WTC11 (cell line): ENCODE data around the gene TSPAN4. TPM values are rescaled to one million over a fixed set of nuclear protein-coding genes. Genes with fewer than 3 reads are reported as not detected.
A peak's percentile ranks its signal among the peaks of the same experiment; 100 is the strongest.

ENCODE experiments used
- CREB1 ChIP-seq: sonication (generic); formaldehyde crosslinking; IDR thresholded peaks from 2 replicates; pipeline ENCODE4 v1.8.0; 2023; ENCODE audit warnings: mild to moderate bottlenecking, missing genetic modification reagents
- EMX1 ChIP-seq: fragments of 250-450 bp; sonication (Bioruptor Pico); IDR thresholded peaks from 2 replicates; pipeline ENCODE4 v1.8.0; 2021; ENCODE audit warnings: mild to moderate bottlenecking
- NFE2L1 ChIP-seq: sonication (generic); formaldehyde crosslinking; IDR thresholded peaks from 2 replicates; pipeline ENCODE4 v1.8.1; 2023; ENCODE audit warnings: missing genetic modification reagents
- NFYB ChIP-seq: sonication (generic); formaldehyde crosslinking; conservative IDR thresholded peaks from 2 replicates; pipeline ENCODE4 v1.8.0; 2022; ENCODE audit warnings: low read depth, missing genetic modification reagents
- SMAD3 ChIP-seq: sonication (generic); formaldehyde crosslinking; IDR thresholded peaks from 2 replicates; pipeline ENCODE4 v1.8.0; 2022; ENCODE audit warnings: missing genetic modification reagents, mild to moderate bottlenecking, borderline replicate concordance
- SP1 ChIP-seq: sonication (generic); formaldehyde crosslinking; conservative IDR thresholded peaks from 2 replicates; pipeline ENCODE4 v1.8.1; 2022; ENCODE audit warnings: missing genetic modification reagents
- ZBTB21 ChIP-seq: sonication (generic); formaldehyde crosslinking; IDR thresholded peaks from 2 replicates; pipeline ENCODE4 v1.8.1; 2023; ENCODE audit warnings: mild to moderate bottlenecking, missing genetic modification reagents, borderline replicate concordance
- ZNF232 ChIP-seq: sonication (generic); formaldehyde crosslinking; IDR thresholded peaks from 2 replicates; pipeline ENCODE4 v1.8.0; 2022; ENCODE audit warnings: mild to moderate bottlenecking, missing genetic modification reagents
- ZNF671 ChIP-seq: fragments of 250-450 bp; sonication (Bioruptor Pico); IDR thresholded peaks from 2 replicates; pipeline ENCODE4 v1.8.0; 2021; ENCODE audit warnings: mild to moderate bottlenecking
- total RNA-seq: library from RNA; stranded (reverse); gene quantifications from 3 replicates; pipeline ENCODE4 v1.2.3, GENCODE V29; 2021
- TF ChIP-seq, protein P1 (sequence below): sonication (generic); formaldehyde crosslinking; IDR thresholded peaks from 2 replicates; pipeline ENCODE4 v1.8.0; 2022; ENCODE audit warnings: missing genetic modification reagents
- TF ChIP-seq, protein P2 (sequence below): sonication (generic); formaldehyde crosslinking; IDR thresholded peaks from 2 replicates; pipeline ENCODE4 v1.8.0; 2023; ENCODE audit warnings: missing genetic modification reagents, mild to moderate bottlenecking, borderline replicate concordance
- TF ChIP-seq, protein P3 (sequence below): fragments of 250-450 bp; sonication (Bioruptor Pico); IDR thresholded peaks from 2 replicates; pipeline ENCODE4 v1.9.0; 2021; ENCODE audit warnings: mild to moderate bottlenecking
- TF ChIP-seq, protein P4 (sequence below): sonication (generic); formaldehyde crosslinking; IDR thresholded peaks from 2 replicates; pipeline ENCODE4 v1.8.1; 2023; ENCODE audit warnings: mild to moderate bottlenecking, moderate library complexity, missing genetic modification reagents
- TF ChIP-seq, protein P5 (sequence below): sonication (generic); formaldehyde crosslinking; conservative IDR thresholded peaks from 2 replicates; pipeline ENCODE4 v1.8.1; 2023; ENCODE audit warnings: mild to moderate bottlenecking, low read depth, missing genetic modification reagents, moderate library complexity
- TF ChIP-seq, protein P6 (sequence below): fragments of 250-450 bp; sonication (Bioruptor Pico); IDR thresholded peaks from 2 replicates; pipeline ENCODE4 v1.9.0; 2021; ENCODE audit warnings: mild to moderate bottlenecking, borderline replicate concordance
- TF ChIP-seq, protein P7 (sequence below): sonication (generic); formaldehyde crosslinking; IDR thresholded peaks from 2 replicates; pipeline ENCODE4 v1.8.1; 2023; ENCODE audit warnings: mild to moderate bottlenecking, missing genetic modification reagents, moderate library complexity

The TSPAN4 gene
- total RNA-seq, 1 experiment from 2014 or later: 94.3 TPM

DNA sequence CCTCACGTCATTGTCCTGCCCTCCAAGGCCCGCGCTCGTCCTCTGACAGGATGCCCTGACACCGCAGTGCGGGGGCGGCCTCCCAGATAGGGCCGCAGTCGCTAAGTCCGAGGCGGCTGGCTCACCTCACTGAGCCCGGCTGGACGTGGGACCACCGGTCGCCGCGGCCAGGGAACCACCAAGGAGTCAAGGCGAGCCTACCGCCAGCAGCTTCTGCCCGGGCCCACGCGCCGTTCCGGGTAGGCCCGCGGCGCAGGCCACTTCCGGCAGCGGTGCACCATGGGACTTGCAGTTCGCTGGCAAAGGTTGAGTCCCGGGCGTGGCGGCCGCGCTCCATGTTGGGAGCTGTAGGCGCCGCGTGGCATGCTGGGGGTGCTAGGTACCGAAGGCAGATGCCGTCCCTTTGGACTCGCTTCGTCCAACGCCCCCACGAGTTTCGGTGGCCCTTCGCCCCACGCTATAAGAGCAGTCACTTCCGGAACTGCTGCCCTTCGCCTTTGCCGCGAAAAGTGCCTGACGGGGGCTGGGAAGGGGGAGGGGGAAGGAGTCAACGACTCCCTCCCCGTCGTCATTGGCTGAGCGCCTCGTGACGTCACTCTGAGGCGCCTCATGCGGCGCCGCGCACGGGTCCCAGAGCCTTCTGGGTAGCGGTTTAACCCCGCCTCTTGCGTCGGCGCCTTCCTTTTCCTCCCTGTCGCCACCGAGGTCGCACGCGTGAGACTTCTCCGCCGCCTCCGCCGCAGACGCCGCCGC is 33.2 kb upstream of the TSPAN4 start, which contains the start of gene RPLP2 (continued):
- TF ChIP-seq, protein P1, sequence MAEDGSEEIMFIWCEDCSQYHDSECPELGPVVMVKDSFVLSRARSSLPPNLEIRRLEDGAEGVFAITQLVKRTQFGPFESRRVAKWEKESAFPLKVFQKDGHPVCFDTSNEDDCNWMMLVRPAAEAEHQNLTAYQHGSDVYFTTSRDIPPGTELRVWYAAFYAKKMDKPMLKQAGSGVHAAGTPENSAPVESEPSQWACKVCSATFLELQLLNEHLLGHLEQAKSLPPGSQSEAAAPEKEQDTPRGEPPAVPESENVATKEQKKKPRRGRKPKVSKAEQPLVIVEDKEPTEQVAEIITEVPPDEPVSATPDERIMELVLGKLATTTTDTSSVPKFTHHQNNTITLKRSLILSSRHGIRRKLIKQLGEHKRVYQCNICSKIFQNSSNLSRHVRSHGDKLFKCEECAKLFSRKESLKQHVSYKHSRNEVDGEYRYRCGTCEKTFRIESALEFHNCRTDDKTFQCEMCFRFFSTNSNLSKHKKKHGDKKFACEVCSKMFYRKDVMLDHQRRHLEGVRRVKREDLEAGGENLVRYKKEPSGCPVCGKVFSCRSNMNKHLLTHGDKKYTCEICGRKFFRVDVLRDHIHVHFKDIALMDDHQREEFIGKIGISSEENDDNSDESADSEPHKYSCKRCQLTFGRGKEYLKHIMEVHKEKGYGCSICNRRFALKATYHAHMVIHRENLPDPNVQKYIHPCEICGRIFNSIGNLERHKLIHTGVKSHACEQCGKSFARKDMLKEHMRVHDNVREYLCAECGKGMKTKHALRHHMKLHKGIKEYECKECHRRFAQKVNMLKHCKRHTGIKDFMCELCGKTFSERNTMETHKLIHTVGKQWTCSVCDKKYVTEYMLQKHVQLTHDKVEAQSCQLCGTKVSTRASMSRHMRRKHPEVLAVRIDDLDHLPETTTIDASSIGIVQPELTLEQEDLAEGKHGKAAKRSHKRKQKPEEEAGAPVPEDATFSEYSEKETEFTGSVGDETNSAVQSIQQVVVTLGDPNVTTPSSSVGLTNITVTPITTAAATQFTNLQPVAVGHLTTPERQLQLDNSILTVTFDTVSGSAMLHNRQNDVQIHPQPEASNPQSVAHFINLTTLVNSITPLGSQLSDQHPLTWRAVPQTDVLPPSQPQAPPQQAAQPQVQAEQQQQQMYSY (CRISPR knock-in tag): no peak
- TF ChIP-seq, protein P2, sequence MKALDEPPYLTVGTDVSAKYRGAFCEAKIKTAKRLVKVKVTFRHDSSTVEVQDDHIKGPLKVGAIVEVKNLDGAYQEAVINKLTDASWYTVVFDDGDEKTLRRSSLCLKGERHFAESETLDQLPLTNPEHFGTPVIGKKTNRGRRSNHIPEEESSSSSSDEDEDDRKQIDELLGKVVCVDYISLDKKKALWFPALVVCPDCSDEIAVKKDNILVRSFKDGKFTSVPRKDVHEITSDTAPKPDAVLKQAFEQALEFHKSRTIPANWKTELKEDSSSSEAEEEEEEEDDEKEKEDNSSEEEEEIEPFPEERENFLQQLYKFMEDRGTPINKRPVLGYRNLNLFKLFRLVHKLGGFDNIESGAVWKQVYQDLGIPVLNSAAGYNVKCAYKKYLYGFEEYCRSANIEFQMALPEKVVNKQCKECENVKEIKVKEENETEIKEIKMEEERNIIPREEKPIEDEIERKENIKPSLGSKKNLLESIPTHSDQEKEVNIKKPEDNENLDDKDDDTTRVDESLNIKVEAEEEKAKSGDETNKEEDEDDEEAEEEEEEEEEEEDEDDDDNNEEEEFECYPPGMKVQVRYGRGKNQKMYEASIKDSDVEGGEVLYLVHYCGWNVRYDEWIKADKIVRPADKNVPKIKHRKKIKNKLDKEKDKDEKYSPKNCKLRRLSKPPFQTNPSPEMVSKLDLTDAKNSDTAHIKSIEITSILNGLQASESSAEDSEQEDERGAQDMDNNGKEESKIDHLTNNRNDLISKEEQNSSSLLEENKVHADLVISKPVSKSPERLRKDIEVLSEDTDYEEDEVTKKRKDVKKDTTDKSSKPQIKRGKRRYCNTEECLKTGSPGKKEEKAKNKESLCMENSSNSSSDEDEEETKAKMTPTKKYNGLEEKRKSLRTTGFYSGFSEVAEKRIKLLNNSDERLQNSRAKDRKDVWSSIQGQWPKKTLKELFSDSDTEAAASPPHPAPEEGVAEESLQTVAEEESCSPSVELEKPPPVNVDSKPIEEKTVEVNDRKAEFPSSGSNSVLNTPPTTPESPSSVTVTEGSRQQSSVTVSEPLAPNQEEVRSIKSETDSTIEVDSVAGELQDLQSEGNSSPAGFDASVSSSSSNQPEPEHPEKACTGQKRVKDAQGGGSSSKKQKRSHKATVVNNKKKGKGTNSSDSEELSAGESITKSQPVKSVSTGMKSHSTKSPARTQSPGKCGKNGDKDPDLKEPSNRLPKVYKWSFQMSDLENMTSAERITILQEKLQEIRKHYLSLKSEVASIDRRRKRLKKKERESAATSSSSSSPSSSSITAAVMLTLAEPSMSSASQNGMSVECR (CRISPR knock-in tag): peak; percentile 91
- TF ChIP-seq, protein P3, sequence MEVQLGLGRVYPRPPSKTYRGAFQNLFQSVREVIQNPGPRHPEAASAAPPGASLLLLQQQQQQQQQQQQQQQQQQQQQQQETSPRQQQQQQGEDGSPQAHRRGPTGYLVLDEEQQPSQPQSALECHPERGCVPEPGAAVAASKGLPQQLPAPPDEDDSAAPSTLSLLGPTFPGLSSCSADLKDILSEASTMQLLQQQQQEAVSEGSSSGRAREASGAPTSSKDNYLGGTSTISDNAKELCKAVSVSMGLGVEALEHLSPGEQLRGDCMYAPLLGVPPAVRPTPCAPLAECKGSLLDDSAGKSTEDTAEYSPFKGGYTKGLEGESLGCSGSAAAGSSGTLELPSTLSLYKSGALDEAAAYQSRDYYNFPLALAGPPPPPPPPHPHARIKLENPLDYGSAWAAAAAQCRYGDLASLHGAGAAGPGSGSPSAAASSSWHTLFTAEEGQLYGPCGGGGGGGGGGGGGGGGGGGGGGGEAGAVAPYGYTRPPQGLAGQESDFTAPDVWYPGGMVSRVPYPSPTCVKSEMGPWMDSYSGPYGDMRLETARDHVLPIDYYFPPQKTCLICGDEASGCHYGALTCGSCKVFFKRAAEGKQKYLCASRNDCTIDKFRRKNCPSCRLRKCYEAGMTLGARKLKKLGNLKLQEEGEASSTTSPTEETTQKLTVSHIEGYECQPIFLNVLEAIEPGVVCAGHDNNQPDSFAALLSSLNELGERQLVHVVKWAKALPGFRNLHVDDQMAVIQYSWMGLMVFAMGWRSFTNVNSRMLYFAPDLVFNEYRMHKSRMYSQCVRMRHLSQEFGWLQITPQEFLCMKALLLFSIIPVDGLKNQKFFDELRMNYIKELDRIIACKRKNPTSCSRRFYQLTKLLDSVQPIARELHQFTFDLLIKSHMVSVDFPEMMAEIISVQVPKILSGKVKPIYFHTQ (CRISPR knock-in tag): no peak
- TF ChIP-seq ZNF232 (CRISPR knock-in tag) (peak; percentile 17; the same call in 1 of the 2 replicates), SP1 (peak; percentile 95), NFYB (CRISPR knock-in tag) (peak; percentile 92), ZNF671 (no peak), NFE2L1 (CRISPR knock-in tag) (peak; percentile 31; the same call in 1 of the 2 replicates), EMX1 (no peak), CREB1 (CRISPR knock-in tag) (peak; percentile 57), SMAD3 (CRISPR knock-in tag) (no peak; the same call in 1 of the 2 replicates), ZBTB21 (no peak; the same call in 1 of the 2 replicates)
- TF ChIP-seq, protein P4, sequence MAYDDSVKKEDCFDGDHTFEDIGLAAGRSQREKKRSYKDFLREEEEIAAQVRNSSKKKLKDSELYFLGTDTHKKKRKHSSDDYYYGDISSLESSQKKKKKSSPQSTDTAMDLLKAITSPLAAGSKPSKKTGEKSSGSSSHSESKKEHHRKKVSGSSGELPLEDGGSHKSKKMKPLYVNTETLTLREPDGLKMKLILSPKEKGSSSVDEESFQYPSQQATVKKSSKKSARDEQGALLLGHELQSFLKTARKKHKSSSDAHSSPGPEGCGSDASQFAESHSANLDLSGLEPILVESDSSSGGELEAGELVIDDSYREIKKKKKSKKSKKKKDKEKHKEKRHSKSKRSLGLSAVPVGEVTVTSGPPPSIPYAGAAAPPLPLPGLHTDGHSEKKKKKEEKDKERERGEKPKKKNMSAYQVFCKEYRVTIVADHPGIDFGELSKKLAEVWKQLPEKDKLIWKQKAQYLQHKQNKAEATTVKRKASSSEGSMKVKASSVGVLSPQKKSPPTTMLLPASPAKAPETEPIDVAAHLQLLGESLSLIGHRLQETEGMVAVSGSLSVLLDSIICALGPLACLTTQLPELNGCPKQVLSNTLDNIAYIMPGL (CRISPR knock-in tag): peak; percentile 47; the same call in 1 of the 2 replicates
- TF ChIP-seq, protein P5, sequence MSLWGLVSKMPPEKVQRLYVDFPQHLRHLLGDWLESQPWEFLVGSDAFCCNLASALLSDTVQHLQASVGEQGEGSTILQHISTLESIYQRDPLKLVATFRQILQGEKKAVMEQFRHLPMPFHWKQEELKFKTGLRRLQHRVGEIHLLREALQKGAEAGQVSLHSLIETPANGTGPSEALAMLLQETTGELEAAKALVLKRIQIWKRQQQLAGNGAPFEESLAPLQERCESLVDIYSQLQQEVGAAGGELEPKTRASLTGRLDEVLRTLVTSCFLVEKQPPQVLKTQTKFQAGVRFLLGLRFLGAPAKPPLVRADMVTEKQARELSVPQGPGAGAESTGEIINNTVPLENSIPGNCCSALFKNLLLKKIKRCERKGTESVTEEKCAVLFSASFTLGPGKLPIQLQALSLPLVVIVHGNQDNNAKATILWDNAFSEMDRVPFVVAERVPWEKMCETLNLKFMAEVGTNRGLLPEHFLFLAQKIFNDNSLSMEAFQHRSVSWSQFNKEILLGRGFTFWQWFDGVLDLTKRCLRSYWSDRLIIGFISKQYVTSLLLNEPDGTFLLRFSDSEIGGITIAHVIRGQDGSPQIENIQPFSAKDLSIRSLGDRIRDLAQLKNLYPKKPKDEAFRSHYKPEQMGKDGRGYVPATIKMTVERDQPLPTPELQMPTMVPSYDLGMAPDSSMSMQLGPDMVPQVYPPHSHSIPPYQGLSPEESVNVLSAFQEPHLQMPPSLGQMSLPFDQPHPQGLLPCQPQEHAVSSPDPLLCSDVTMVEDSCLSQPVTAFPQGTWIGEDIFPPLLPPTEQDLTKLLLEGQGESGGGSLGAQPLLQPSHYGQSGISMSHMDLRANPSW (CRISPR knock-in tag): no peak
- TF ChIP-seq, protein P6, sequence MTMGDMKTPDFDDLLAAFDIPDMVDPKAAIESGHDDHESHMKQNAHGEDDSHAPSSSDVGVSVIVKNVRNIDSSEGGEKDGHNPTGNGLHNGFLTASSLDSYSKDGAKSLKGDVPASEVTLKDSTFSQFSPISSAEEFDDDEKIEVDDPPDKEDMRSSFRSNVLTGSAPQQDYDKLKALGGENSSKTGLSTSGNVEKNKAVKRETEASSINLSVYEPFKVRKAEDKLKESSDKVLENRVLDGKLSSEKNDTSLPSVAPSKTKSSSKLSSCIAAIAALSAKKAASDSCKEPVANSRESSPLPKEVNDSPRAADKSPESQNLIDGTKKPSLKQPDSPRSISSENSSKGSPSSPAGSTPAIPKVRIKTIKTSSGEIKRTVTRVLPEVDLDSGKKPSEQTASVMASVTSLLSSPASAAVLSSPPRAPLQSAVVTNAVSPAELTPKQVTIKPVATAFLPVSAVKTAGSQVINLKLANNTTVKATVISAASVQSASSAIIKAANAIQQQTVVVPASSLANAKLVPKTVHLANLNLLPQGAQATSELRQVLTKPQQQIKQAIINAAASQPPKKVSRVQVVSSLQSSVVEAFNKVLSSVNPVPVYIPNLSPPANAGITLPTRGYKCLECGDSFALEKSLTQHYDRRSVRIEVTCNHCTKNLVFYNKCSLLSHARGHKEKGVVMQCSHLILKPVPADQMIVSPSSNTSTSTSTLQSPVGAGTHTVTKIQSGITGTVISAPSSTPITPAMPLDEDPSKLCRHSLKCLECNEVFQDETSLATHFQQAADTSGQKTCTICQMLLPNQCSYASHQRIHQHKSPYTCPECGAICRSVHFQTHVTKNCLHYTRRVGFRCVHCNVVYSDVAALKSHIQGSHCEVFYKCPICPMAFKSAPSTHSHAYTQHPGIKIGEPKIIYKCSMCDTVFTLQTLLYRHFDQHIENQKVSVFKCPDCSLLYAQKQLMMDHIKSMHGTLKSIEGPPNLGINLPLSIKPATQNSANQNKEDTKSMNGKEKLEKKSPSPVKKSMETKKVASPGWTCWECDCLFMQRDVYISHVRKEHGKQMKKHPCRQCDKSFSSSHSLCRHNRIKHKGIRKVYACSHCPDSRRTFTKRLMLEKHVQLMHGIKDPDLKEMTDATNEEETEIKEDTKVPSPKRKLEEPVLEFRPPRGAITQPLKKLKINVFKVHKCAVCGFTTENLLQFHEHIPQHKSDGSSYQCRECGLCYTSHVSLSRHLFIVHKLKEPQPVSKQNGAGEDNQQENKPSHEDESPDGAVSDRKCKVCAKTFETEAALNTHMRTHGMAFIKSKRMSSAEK (CRISPR knock-in tag): no peak
- TF ChIP-seq, protein P7, sequence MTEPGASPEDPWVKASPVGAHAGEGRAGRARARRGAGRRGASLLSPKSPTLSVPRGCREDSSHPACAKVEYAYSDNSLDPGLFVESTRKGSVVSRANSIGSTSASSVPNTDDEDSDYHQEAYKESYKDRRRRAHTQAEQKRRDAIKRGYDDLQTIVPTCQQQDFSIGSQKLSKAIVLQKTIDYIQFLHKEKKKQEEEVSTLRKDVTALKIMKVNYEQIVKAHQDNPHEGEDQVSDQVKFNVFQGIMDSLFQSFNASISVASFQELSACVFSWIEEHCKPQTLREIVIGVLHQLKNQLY (CRISPR knock-in tag): no peak
